Ramos (cell line): Measurements from ENCODE around the gene ZKSCAN1.
"Not testable (repeated sequence)": the region's sequence is repeated elsewhere in the genome, so short reads cannot be mapped to it uniquely, and the experiment has no call there.

Source experiments
- in situ Hi-C: fragments of 300-500 bp; cut with MboI; formaldehyde crosslinking; loops from one replicate; pipeline ENCODE4 v1.14.3; 2022; ENCODE audit warnings: low sequenced_read_pairs; ENCODE audit not compliant: unreplicated experiment

Gene ZKSCAN1

GRCh38 chr7:100015232-100016214, at the start of gene ZKSCAN1:
ZKSCAN1 (plus strand) TSS chr7:100015596; CDS start chr7:100023507, 7,911 bp downstream.
- in situ Hi-C loops: no loop called here

GRCh38 chr7:99969298-99969697, 46.1 kb upstream of the ZKSCAN1 start:
- in situ Hi-C loops: no loop called here

- in situ Hi-C loops: not testable (repeated sequence)
Observed at GRCh38 chr7:99969813-99970212, 45.6 kb upstream of the ZKSCAN1 start.

- in situ Hi-C loops: no loop called here
Observed at GRCh38 chr7:99971242-99971641, 44.2 kb upstream of the ZKSCAN1 start.

- in situ Hi-C loops: not testable (repeated sequence)
Observed at GRCh38 chr7:99973817-99974216, 41.6 kb upstream of the ZKSCAN1 start.

- in situ Hi-C loops: no loop called here
Observed at GRCh38 chr7:99974681-99975080, 40.7 kb upstream of the ZKSCAN1 start.

GRCh38 chr7:99975782-99976521, 39.4 kb upstream of the ZKSCAN1 start, which contains the start of gene AZGP1:
AZGP1 (minus strand) TSS chr7:99976031; CDS start chr7:99976020, 11 bp downstream.
- in situ Hi-C loops: no loop called here

GRCh38 chr7:99976626-99977025, 38.8 kb upstream of the ZKSCAN1 start:
- in situ Hi-C loops: no loop called here

- in situ Hi-C loops: not testable (repeated sequence)
Observed at GRCh38 chr7:99979814-99980225, 35.6 kb upstream of the ZKSCAN1 start.

- in situ Hi-C loops: not testable (repeated sequence)
Observed at GRCh38 chr7:99980448-99980872, 34.9 kb upstream of the ZKSCAN1 start.

GRCh38 chr7:99981066-99981465, 34.3 kb upstream of the ZKSCAN1 start:
- in situ Hi-C loops: not testable (repeated sequence)

GRCh38 chr7:99984593-99984992, 30.8 kb upstream of the ZKSCAN1 start:
- in situ Hi-C loops: no loop called here

GRCh38 chr7:99987306-99987705, 28.1 kb upstream of the ZKSCAN1 start:
- in situ Hi-C loops: loop anchor here (5.0 kb wide), 1 partner anchor 60 kb away; the partner anchor contains the start of gene ZSCAN21

GRCh38 chr7:99987846-99988245, 27.6 kb upstream of the ZKSCAN1 start:
- in situ Hi-C loops: loop anchor here (5.0 kb wide), 1 partner anchor 59 kb away; the partner anchor contains the start of gene ZSCAN21

GRCh38 chr7:99990460-99990852, 24.9 kb upstream of the ZKSCAN1 start:
- in situ Hi-C loops: loop anchor here (5.0 kb wide), 2 partner anchors 73 to 137 kb away; partner anchors contain the start of genes MBLAC1 and TRIM4

GRCh38 chr7:99991543-99991942, 23.9 kb upstream of the ZKSCAN1 start:
- in situ Hi-C loops: loop anchor here (5.0 kb wide), 2 partner anchors 74 to 136 kb away; partner anchors contain the start of genes MBLAC1 and TRIM4

GRCh38 chr7:99992330-99993038, 22.9 kb upstream of the ZKSCAN1 start:
- in situ Hi-C loops: loop anchor here (5.0 kb wide), 2 partner anchors 75 to 135 kb away; partner anchors contain the start of genes MBLAC1 and TRIM4

GRCh38 chr7:99994819-99995218, 20.6 kb upstream of the ZKSCAN1 start:
- in situ Hi-C loops: loop anchor here (5.0 kb wide), 2 partner anchors 78 to 132 kb away; partner anchors contain the start of genes MBLAC1 and TRIM4

GRCh38 chr7:99996755-99997544, 18.4 kb upstream of the ZKSCAN1 start:
- in situ Hi-C loops: no loop called here
